GM20431 (cell line): Measurements from ENCODE around the gene HSPA4.
"Not testable (repeated sequence)": the region's sequence is repeated elsewhere in the genome, so short reads cannot be mapped to it uniquely, and the experiment has no call there.

Source experiments
- in situ Hi-C: fragments of 300-500 bp; cut with MseI, MboI; formaldehyde crosslinking; loops from one replicate; pipeline ENCODE4 v1.15.0; 2020; ENCODE audit warnings: low sequenced_read_pairs; ENCODE audit not compliant: unreplicated experiment

HSPA4 gene

DNA sequence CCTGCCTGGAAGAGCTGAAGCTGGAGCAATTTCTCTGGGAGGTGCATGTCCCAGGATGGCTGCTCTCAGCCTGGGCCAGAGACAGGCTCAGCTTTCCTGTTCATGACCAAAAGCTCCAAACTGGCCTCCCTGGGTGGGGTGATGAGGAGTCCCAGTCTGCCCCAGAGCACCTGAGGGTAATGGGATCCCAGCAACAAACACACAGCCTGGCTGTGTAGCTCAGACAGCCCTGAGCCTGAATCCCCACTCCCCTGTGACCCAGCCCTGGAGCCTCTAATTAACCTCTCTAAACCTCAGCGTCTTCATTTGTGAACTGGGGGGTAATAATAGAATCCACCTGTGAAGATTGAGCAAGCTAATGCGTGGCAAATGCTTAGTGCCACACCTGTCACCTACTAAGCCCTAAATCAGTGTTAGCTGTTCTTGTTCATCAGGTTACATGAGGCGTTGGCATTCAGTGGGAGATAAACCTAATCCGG is 67.5 kb downstream of the HSPA4 start:
- in situ Hi-C loops, result no loop called here

- in situ Hi-C loops, result no loop called here
Observed at GRCh38 chr5:133120156-133120750, 68.4 kb downstream of the HSPA4 start.

DNA sequence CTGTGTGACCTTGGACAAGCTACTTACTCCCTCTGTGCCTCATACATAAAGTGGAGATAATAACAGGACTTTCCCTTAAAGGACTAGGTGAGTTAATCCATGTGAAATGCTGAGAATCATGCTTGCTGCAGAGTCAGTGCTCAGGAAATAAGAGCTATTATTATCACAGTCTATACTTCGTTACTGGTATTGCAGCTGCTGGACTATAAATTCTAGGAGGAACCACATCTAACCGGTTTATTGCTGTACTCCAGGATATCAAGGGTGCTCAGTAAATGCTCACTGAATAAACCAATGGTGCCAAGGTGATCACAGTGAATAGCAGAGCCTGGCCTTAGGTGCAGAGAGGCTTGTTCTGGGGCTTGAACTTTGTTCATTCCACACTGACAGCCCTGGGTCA is 69.3 kb downstream of the HSPA4 start:
- in situ Hi-C loops, result no loop called here

DNA sequence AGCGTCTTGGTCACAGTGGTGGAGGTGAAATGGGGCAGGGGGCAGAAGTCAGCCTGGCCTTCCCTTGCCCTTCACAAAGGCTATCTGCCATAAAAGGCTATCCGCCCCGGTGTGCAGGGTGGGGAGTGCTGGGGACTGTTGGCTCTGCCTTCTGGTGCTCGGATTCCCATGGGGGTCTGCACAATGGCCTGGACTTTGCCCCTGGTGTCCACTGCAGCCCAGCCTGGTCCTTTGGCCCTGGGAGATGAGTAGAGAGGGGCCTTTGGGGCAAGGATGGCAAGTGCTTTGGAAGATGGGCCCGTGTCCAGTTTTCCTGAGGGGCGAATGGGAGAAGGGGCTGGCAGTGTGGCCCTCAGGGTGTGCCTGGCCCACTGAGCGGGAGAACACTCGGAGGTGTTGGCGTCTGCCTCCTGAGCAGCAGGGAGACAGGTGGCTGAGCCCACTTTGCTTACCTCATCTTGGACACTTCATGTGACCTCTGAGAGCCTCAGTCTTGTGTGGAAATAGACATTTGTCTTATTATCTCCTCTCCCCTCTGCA is 69.9 kb downstream of the HSPA4 start:
- in situ Hi-C loops, result no loop called here

GRCh38 chr5:133122711-133123110 is 70.9 kb downstream of the HSPA4 start:
- in situ Hi-C loops, result no loop called here

DNA sequence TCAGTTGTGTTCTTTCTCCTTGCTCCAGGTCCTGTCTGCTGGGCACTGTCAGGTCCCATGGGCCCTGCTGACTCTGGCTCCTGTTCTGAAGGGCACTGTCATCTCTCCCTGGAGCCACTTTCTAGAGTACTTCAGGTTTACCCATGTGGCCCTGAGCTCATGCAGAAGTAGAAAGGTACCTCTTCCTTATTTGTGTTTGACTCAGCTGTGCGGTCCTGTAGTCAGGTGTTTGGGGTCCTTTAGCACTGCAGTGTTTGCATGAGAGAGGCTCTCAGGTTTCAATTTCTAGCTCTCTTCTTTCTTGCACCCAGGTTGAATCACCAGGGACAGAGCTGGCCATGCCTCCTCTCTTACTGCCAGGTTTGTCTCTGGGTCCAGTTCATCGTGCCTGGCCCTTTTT is 71.5 kb downstream of the HSPA4 start:
- in situ Hi-C loops, result no loop called here

DNA sequence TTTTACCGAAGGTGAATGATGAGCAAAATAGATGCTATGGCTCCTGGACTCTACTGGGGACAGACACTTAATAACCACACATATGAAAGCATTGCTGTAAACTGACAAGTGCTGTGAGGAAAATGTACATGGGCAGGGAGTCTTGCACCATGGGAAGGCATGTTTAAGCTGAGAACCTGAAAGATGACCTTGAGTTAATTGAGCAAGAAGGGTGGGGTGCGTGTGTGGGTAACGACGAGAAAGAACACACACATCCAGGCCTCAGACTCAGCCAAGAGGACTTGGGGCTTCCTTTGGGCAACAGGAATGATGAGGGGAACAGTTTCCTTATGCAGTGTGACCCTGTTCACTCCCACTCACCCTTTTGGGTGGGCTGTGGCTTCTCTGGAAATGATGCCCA is 73.1 kb downstream of the HSPA4 start:
- in situ Hi-C loops, result no loop called here

- in situ Hi-C loops, result no loop called here
Observed at GRCh38 chr5:133128066-133128465, 76.3 kb downstream of the HSPA4 start.

- in situ Hi-C loops, result no loop called here
Observed at GRCh38 chr5:133129289-133129688, 77.5 kb downstream of the HSPA4 start.

GRCh38 chr5:133129950-133130349 is 78.1 kb downstream of the HSPA4 start:
- in situ Hi-C loops, result no loop called here

GRCh38 chr5:133130387-133131118 is 78.7 kb downstream of the HSPA4 start:
- in situ Hi-C loops, result no loop called here

- in situ Hi-C loops, result no loop called here
Observed at GRCh38 chr5:133132717-133133116, 80.9 kb downstream of the HSPA4 start.

GRCh38 chr5:133133241-133133640 is 81.4 kb downstream of the HSPA4 start:
- in situ Hi-C loops, result not testable (repeated sequence)

GRCh38 chr5:133136890-133137289 is 85.1 kb downstream of the HSPA4 start:
- in situ Hi-C loops, result not testable (repeated sequence)

GRCh38 chr5:133140311-133140710 is 88.5 kb downstream of the HSPA4 start:
- in situ Hi-C loops, result no loop called here

DNA sequence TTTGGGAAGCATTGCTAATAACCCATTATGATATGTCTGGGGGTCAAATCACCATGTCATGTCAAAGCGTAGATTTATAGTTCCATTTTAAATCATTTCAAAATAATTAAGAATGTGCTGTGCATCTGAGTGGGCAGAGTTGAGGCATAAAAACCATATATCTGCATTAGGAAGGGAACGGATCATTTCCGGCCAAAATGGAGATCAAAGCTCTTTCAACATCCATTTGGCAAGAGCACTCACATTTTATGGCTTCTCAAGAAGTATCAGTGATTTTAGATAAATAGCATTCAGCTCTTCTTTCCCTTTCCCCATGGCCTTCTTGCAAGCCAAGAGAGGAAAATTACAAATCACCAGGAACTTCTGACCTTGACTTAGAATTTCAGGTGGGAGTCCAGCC is 89.9 kb downstream of the HSPA4 start:
- in situ Hi-C loops, result no loop called here

- in situ Hi-C loops, result no loop called here
Observed at GRCh38 chr5:133142782-133143181, 91.0 kb downstream of the HSPA4 start.

GRCh38 chr5:133144245-133144981 is 92.6 kb downstream of the HSPA4 start:
- in situ Hi-C loops, result no loop called here

GRCh38 chr5:133145436-133146170 is 93.8 kb downstream of the HSPA4 start:
- in situ Hi-C loops, result no loop called here

DNA sequence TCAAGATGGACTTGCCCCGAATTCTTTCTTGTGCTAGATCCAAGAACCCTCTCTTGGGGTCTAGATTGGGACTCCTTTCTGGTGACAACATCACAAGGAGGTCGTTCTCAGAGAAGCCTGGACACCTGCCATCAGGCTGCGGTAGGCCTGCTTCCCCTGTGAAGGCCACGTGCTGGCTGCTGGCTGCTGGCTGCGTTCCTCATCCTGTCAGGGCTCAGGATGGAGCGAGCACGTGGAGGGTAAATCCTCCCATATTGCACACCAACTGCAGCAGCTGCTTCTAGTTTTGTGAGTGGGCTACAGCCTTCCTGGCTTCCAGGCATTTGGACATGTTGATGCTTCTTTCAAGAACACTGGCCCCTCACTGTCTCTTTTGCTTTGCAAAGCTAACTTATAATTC is 95.6 kb downstream of the HSPA4 start:
- in situ Hi-C loops, result no loop called here
